Motor neuron (in vitro differentiated cells): ENCODE results near the gene PHLPP2. TPM values are rescaled to one million over a fixed set of nuclear protein-coding genes. Genes with fewer than 3 reads are reported as not detected.
"Not testable (repeated sequence)": the region's sequence is repeated elsewhere in the genome, so short reads cannot be mapped to it uniquely, and the experiment has no call there.

Source experiments
- ATAC-seq, 8 experiments: fragments of 200-7000 bp; cut with Tn5 transposase; replicated peaks in 6 of 8; 2 replicates each; pipeline ENCODE4 v1.8.0; 2021; ENCODE audit warnings: mild to moderate bottlenecking in 8 of 8, moderate library complexity in 8 of 8
- H3K27ac ChIP-seq, 2 donors: fragments of 250-450 bp; sonication (Bioruptor Pico); 2 replicates each; pipeline ENCODE4 v1.9.0; 2021; ENCODE audit warnings: antibody characterized with exemption in 2 of 2, mild to moderate bottlenecking in 2 of 2, moderate library complexity in 1 of 2
- H3K4me1 ChIP-seq, 2 donors: fragments of 250-450 bp; sonication (Bioruptor Pico); replicated peaks in 1 of 2; 2 replicates each; pipeline ENCODE4 v1.6.1; 2021; ENCODE audit warnings: antibody characterized with exemption in 2 of 2, mild to moderate bottlenecking in 2 of 2, moderate library complexity in 1 of 2
- H3K4me3 ChIP-seq, 5 donors: fragments of 250-450 bp; sonication (Bioruptor Pico); 2 replicates each; pipeline ENCODE4 v1.9.0; 2021; ENCODE audit warnings: antibody characterized with exemption in 5 of 5, mild to moderate bottlenecking in 5 of 5, moderate library complexity in 4 of 5
- WGBS, 10 experiments: fragments of 450-650 bp; shearing (Covaris generic); methylation state at CpG; one replicate each; pipeline ENCODE4 v1.0.0; 2022; 5-methylcytosine and 5-hydroxymethylcytosine counted together
- in situ Hi-C, 9 experiments: fragments of 400-800 bp; cut with MboI; loops; one replicate each; pipeline ENCODE4 v1.15.0; 2021; ENCODE audit warnings: low sequenced_read_pairs in 9 of 9, low pct_unique_long_range_greater_than_20kb in 2 of 9; ENCODE audit not compliant: unreplicated experiment in 9 of 9
- total RNA-seq, 8 experiments: library from RNA; unstranded; fragments of 300-600 nt; gene quantifications; 2 replicates each; pipeline versions ENCODE4 v1.2.3 to v1.2.4, GENCODE V29; 2022

PHLPP2 gene
- total RNA-seq, 8 experiments from 2014 or later: 4.1 to 9.7 (median 7.7) TPM

DNA sequence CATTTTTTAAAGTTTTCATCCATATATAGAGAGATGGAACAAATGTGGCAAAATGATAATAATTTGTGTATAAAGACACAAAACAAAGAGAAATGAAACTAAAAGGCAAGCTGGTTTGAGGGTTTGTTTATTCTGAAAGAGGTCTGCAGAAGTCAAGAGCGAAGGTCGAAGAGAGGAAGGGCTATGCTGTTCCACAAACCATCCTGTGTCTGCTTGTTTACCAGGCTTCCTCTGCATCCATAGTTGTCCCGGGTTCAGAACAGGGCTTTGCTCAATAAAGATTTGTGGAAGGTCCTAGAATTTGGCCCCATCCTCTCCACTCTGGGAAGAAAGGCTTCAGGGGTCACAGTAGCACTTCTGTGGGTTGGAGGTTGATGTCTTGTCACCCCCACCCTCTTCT is 100.9 kb downstream of the PHLPP2 start:
- Histone ChIP-seq H3K4me3 (no peak overlapping the region), H3K27ac (no peak overlapping the region), H3K4me1 (no peaks in the 10 kb centered on the region)
- ATAC-seq: no peak
- in situ Hi-C loops: loop anchor here in 4 of 9 experiments (25.0 kb wide), 2 partner anchors 186 to 211 kb away; partner anchors contain the start of gene TLE7 (in 1 of the 4)
- WGBS, 10 experiments: 19 to 100% (median 76%) methylated on average over 1 to 3 of the region's 3 CpGs; no CpG with 5 or more reads in 1 of the 10 experiments

DNA sequence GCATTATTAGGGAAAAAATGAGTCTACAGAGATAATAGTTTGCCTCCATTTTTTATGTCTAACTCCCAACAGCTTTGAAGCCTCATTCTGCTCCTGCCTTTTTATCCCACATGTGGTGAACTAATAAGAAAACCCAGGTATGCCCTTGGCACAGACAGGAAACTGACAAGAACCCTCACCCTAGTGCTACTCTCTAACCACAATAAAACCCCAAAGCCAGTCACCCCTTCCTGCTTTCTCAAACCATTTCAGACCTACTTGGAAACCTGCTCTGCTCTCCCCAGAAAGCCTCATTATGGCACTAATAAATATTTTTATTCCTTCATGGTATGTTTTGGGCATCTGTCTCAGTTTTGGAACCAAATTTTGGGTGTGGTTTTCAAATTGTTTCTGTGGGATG is 102.4 kb downstream of the PHLPP2 start:
- Histone ChIP-seq H3K4me3 (no peak overlapping the region), H3K4me1 (no peaks in the 10 kb centered on the region), H3K27ac (no peak overlapping the region)
- in situ Hi-C loops: loop anchor here in 4 of 9 experiments (25.0 kb wide), 2 partner anchors 185 to 210 kb away; partner anchors contain the start of gene TLE7 (in 1 of the 4)
- no peak for ATAC-seq

DNA sequence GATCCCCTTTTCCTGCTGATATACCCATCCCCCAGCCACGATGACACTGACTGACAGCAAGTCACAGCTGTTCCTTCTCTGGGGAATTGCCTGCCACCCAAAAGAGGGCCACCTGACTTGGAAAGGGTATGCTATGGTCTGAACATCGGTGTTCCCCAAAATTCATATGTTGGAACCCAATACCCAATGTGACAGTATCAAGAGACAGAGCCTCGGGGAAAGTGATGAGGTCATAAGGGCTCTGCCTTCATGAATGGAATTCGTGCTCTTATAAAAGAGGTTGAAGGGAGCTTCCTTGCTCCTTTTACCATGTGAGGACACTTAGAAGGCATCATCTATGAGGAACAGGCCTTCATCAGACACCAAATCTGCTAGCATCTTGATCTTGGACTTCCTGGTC is 106.1 kb downstream of the PHLPP2 start:
- Histone ChIP-seq H3K4me3 (no peak overlapping the region), H3K27ac (no peak overlapping the region), H3K4me1 (no peaks in the 10 kb centered on the region)
- WGBS, 10 experiments: 17 to 73% (median 58%) methylated on average over 1 to 4 of the region's 4 CpGs; no CpG with 5 or more reads in 3 of the 10 experiments
- ATAC-seq: no peak
- in situ Hi-C loops: loop anchor here in 4 of 9 experiments (25.0 kb wide), 2 partner anchors 181 to 206 kb away; partner anchors contain the start of gene TLE7 (in 1 of the 4)

DNA sequence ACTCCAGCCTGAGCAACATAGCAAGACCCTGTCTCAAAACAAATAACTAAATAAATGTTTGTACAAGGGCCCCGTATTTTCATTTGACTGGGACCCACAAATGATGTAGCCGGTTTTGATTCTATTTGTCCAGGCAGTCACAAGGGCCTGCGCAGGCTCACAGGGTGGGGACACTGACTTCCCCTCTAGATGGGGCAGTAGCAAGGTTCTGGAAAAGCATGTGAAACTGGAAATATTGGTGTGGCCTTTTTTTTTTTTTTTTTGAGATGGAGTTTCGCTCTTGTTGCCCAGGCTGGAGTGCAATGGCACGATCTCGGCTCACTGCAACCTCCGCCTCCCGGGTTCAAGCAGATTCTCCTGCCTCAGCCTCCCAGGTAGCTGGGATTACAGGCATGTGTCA is 109.5 kb downstream of the PHLPP2 start:
- H3K4me1 ChIP-seq, ATAC-seq, H3K27ac ChIP-seq, H3K4me3 ChIP-seq: not testable (repeated sequence)
- in situ Hi-C loops: loop anchor here in 4 of 9 experiments (25.0 kb wide), 2 partner anchors 178 to 203 kb away; partner anchors contain the start of gene TLE7 (in 1 of the 4)
- WGBS, 10 experiments: 10 to 100% (median 67%) methylated on average over 1 to 3 of the region's 8 CpGs; no CpG with 5 or more reads in 5 of the 10 experiments

DNA sequence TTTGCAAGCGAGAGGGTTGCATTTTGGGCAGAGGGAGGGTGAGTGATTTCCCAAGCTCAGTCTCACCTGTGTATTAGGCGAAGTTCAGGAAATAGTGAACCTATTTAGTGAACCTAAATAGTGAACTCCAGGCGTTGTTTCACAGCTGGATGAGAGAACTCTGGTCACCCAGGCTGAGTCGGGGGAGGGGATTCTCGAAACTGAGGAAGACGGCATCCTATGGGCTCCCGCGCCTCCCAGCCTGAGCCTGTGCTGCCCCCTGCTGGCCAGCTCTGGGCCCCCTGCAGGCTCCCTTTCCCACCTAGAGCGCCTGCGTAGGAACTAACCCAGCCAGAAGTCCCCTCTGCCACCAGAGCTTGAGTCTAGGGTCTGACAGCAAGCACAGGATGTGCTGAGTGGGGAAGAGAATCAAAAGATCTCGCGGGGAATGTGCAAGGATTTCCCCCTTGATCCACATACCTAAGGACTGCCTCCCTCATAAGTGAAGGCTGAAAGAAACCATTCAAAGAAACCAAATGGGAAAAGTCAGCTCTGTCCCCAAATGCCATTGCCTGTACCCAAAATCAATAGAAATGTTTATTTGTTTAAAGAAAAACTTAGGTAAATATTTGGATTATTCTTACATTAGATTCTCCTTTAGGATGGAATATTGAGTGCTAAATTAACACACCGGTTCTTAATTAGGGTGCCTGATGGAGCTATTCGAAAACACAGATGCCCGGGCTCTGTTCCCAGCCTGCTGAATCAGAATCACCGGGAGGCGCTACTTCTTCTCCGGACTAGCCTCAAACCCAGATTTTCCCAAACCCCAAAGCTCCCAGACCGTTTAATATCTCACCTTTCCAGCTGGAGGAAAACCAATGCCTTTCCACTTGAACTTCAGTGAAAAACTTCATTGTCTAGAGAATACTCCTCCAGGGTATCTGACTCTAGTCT is 113.3 kb downstream of the PHLPP2 start:
- WGBS, 10 experiments: 0 to 49% (median 33%) methylated on average over 3 to 16 of the region's 19 CpGs; no CpG with 5 or more reads in 1 of the 10 experiments

DNA sequence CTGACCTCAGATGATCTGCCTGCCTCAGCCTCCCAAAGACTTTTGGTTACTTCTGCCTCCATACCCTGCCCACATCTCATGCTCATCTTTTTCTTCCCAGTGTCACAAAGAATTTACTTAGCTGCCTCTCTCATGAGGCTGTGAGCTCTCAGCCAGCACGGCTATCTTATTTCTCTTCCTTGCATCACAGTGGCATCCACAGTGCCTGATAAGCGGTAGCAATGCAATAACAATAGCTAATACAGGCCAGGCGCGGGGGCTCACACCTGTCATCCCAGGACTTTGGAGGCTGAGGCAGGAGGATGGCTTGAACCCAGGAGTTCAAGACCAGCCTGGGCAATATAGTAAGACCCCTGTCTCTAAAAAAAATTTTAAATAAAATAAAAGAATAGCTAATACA is 114.1 kb downstream of the PHLPP2 start:
- no peak overlapping the region for H3K4me3 ChIP-seq
- in situ Hi-C loops: loop anchor here in 4 of 9 experiments (25.0 kb wide), 2 partner anchors 173 to 198 kb away; partner anchors contain the start of gene TLE7 (in 1 of the 4)
- no peak overlapping the region for H3K27ac ChIP-seq
- H3K4me1 ChIP-seq: no peaks in the 10 kb centered on the region
- WGBS, 10 experiments: 20 to 93% (median 79%) methylated on average over 1 to 4 of the region's 4 CpGs; no CpG with 5 or more reads in 3 of the 10 experiments
- ATAC-seq: no peak

More for the DNA sequence above, 113.3 kb downstream of the PHLPP2 start:
- H3K4me3 ChIP-seq: no peak overlapping the region
- H3K27ac ChIP-seq: no peak overlapping the region
- peak; percentile 94 to 100 (median 98) for ATAC-seq
- H3K4me1 ChIP-seq: no peaks in the 10 kb centered on the region
- in situ Hi-C loops: loop anchor here in 4 of 9 experiments (25.0 kb wide), 2 partner anchors 174 to 199 kb away; partner anchors contain the start of gene TLE7 (in 1 of the 4)

DNA sequence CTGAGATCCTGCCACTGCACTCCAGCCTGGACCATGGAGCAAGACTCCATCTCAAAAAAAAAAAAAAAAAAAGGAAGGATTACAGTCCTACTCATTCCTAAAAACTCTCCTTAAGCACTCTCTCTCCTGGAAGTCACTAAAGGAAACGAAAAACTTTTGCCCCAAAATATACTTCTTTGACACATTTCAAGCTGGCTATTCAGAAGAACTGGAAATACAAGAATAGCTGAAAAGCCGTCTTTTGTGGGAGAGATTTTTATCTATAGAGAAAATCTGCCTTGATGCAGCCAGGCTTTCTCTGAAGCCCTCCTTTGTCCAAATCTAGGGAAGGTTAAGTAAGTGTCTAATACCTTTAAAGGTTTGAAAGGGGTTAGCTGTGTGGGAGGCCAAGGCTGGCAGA is 115.4 kb downstream of the PHLPP2 start:
- ATAC-seq: no peak
- in situ Hi-C loops: loop anchor here in 4 of 9 experiments (25.0 kb wide), 2 partner anchors 172 to 197 kb away; partner anchors contain the start of gene TLE7 (in 1 of the 4)
- no peak overlapping the region for H3K4me3 ChIP-seq
- H3K27ac ChIP-seq: no peak overlapping the region
- 0 to 83% (median 50%) methylated on average over 1 to 2 of the region's 2 CpGs; no CpG with 5 or more reads in 3 of the 10 experiments for WGBS, 10 experiments
- no peaks in the 10 kb centered on the region for H3K4me1 ChIP-seq

DNA sequence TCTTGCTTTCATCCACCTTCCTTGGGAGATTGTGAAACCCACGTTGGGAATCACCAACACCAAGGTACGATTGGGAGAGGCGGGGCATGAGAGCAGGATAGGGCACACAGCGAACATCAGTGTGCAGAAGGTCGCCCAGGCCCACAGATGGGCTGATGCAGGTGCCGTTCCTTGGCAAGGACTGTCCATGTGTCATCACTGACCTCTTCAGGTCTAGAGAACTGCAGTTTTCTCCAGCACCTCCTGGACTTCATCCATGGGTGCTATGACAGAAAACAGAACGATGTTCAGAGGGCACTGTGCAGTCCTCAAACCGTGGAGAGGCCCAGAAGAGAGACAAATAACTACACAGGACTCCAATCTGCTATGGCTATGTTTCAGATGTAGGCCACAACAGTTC is 123.7 kb downstream of the PHLPP2 start:
- in situ Hi-C loops: loop anchor here in 4 of 9 experiments (25.0 kb wide), 2 partner anchors 164 to 189 kb away; partner anchors contain the start of gene TLE7 (in 1 of the 4)
- ATAC-seq: no peak

DNA sequence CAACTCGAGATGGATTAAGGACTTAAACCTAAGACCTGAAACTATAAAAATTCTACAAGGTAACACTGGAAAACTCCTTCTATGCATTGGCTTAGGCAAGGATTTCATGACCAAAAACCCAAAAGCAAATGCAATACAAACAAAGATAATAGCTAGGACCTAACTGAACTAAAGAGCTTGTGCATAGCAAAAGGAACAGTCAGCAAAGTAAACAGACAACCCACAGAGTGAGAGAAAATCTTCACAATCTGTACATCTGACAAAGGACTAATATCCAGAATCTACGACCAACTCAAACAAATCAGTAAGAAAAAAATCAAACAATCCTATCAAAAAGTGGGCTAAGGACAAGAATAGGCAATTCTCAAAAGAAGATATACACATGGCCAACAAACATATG is 126.1 kb downstream of the PHLPP2 start:
- H3K4me1 ChIP-seq, ATAC-seq, in situ Hi-C loops, H3K27ac ChIP-seq, H3K4me3 ChIP-seq: not testable (repeated sequence)
- 44 to 90% (median 67%) methylated on average over 1 to 2 of the region's 2 CpGs; no CpG with 5 or more reads in 3 of the 10 experiments for WGBS, 10 experiments

More for the DNA sequence above, 123.7 kb downstream of the PHLPP2 start:
- Histone ChIP-seq H3K4me3 (no peak overlapping the region), H3K4me1 (no peaks in the 10 kb centered on the region), H3K27ac (no peak overlapping the region)
- WGBS, 10 experiments: 0 to 80% (median 59%) methylated on average over 1 to 7 of the region's 8 CpGs; no CpG with 5 or more reads in 3 of the 10 experiments

DNA sequence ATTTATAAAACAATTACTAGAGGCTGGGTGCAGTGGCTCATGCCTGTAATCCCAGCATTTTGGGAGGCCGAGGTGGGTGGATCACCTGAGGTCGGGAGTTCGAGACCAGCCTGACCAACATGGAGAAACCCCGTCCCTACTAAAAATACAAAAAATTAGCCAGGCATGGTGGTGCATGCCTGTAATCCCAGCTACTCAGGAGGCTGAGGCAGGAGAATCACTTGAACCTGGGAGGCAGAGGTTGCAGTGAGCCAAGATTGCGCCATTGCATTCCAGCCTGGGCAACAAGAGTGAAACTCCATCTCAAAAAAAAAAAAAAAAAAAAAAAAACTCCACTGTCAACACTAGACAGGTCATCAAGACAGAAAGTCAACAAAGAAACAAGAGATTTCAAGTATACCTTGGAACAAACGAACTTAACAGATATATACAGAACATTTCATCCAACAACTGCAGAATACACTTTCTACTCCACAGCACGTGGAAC is 129.1 kb downstream of the PHLPP2 start:
- ATAC-seq, H3K4me1 ChIP-seq, in situ Hi-C loops, H3K4me3 ChIP-seq, H3K27ac ChIP-seq: not testable (repeated sequence)
- 0 to 81% (median 55%) methylated on average over 1 to 4 of the region's 7 CpGs; no CpG with 5 or more reads in 2 of the 10 experiments for WGBS, 10 experiments
